Heart right ventricle (tissue), 16 donors: Measurements from ENCODE around the gene COMMD6. TPM values are rescaled to one million over a fixed set of nuclear protein-coding genes. Genes with fewer than 3 reads are reported as not detected.

Experiments
- ATAC-seq, 8 donors: fragments of 200-7000 bp; cut with Tn5 transposase; one replicate each; pipeline ENCODE4 v1.9.1; 2020; ENCODE audit warnings: mild to moderate bottlenecking in 8 of 8, moderate library complexity in 8 of 8, moderate number of reproducible peaks in 1 of 8
- DNase-seq, 2 donors: peaks; one replicate each; pipeline ENCODE4 v3.0.0-alpha.2; 2020
- H3K27ac ChIP-seq, 10 donors: fragments of 200-600 bp; sonication (generic) in 2 of 10; one replicate each; pipeline versions ENCODE4 v1.5.0 to v1.8.0; 2020 to 2022; ENCODE audit warnings: mild to moderate bottlenecking in 3 of 10
- H3K27me3 ChIP-seq, 7 donors: fragments of 200-600 bp; one replicate each; pipeline ENCODE4 v1.8.0; 2021 to 2022; ENCODE audit warnings: mild to moderate bottlenecking in 2 of 7
- H3K36me3 ChIP-seq, 9 donors: fragments of 200-600 bp; sonication (generic) in 1 of 9; one replicate each; pipeline versions ENCODE4 v1.5.0 to v1.8.0; 2020 to 2022; ENCODE audit warnings: mild to moderate bottlenecking in 2 of 9
- H3K4me1 ChIP-seq, 9 donors: fragments of 200-600 bp; sonication (generic) in 1 of 9; one replicate each; pipeline versions ENCODE4 v1.5.0 to v1.8.0; 2020 to 2022; ENCODE audit warnings: mild to moderate bottlenecking in 4 of 9
- H3K4me3 ChIP-seq, 10 donors: fragments of 200-600 bp; sonication (generic) in 2 of 10; one replicate each; pipeline versions ENCODE4 v1.5.0 to v1.8.0; 2020 to 2022; ENCODE audit warnings: mild to moderate bottlenecking in 7 of 10, moderate library complexity in 2 of 10
- H3K9me3 ChIP-seq, 11 donors: fragments of 200-600 bp in 10 of 11; sonication (generic) in 2 of 11; one replicate each; pipeline versions ENCODE4 v1.5.0 to v1.8.0; 2013 to 2022; ENCODE audit warnings: mild to moderate bottlenecking in 2 of 11, control low read depth in 1 of 11, moderate library complexity in 1 of 11
- WGBS, 2 donors: extraction: QIAGEN DNeasy Blood & Tissue Kit; methylation state at CpG; one replicate each; pipeline ENCODE4 v1.1.7; 2013; ENCODE audit warnings: inconsistent platforms in 1 of 2; 5-methylcytosine and 5-hydroxymethylcytosine counted together
- intact Hi-C, 10 donors: fragments of 100-400 bp; cut with DNase I; formaldehyde crosslinking; loops; one replicate each; pipeline versions ENCODE4 v1.11.1 to v1.14.2; 2022
- long read RNA-seq, 3 donors: library from polyadenylated mRNA; unstranded; transcript quantifications; one replicate each; pipeline ENCODE4 v2.0.0, GENCODE V29; 2020 to 2021
- polyA plus RNA-seq, 2 donors: library from polyadenylated mRNA; stranded (reverse); fragments of 200-250 nt; gene quantifications; one replicate each; pipeline ENCODE4 v1.2.3, GENCODE V29; 2013
- total RNA-seq, 10 donors: library from RNA; stranded (reverse); fragmentation: NEBNext Ultra II Directional in 3 of 10; extraction: Animal tissue kit (Norgen Biotek cat#: 25700) in 3 of 10; gene quantifications; one replicate each; pipeline versions ENCODE4 v1.2.1 to v1.2.4, GENCODE V29; 2021 to 2023
- TF ChIP-seq, protein P1 (sequence below), 9 donors: fragments of 200-600 bp; sonication (generic) in 2 of 9; IDR thresholded peaks; one replicate each; pipeline versions ENCODE4 v1.5.0 to v1.8.0; 2021 to 2022; ENCODE audit warnings: antibody characterized with exemption in 9 of 9, mild to moderate bottlenecking in 5 of 9, moderate library complexity in 1 of 9
- donor health status: Arrhythmogenic right ventricular cardiomyopathy.
- donor health status: ischemic (EF 13 %, LVEDD 7.1; RV severe dilation, severe dysfunction).
- donor health status: healthy with polysubstance abuse.
- donor health status: DM: no; HTN: yes; CAD: no.
- donor health status: DM: no; HTN: no; CAD: no.
- donor health status: ischemic (EF 25% LVEDD 6.9; RV normal size, moderate dysfunction).
- donor health status: ischemic (EF 25% LVEDD 5.7; RV mildly dilated, moderate dysfunction).
- donor health status: healthy.
- donor health status: DM: yes; HTN: yes; CAD: no.
- donor health status: Ischemic cardiomyopathy.
- donor health status: ischemic (EF 35%, LVEDD 5.7; RV mildly dilated, moderate dysfunction).
- donor health status: nonischemic (EF 11% LVEDD 7.7; RV severe dilation, severe dysfunction).
- donor health status: DM: yes; HTN: yes; CAD: no.
- donor health status: PGD.
- donor health status: ischemic (EF 29% LVEDD 5.4; RV normal size, mild dysfunction).
- donor health status: nonischemic (EF 23%, LVEDD 6.1; RV moderate dilation, normal function).

Gene COMMD6
- total RNA-seq: 100 to 1,000 TPM in 9 of 10 donors, 10 to 100 TPM in 1; 96.5 to 138 (median 124) TPM
- polyA plus RNA-seq: 10 to 100 TPM; 66.4 to 88.4 TPM
- long read RNA-seq, donor 1, partial matches to known transcripts: 3 of 6 reads
- long read RNA-seq, donor 1, other reads (novel, unspliced or antisense): 1 of 6 reads
- long read RNA-seq, donor 2, transcript COMMD6-210 (2 exons, 595 nt): major isoform, 6 of 11 reads
- long read RNA-seq, donor 2, partial matches to known transcripts: 2 of 11 reads
- long read RNA-seq, donor 2, other reads (novel, unspliced or antisense): 3 of 11 reads
- long read RNA-seq, donor 3, partial matches to known transcripts: 2 of 5 reads
- long read RNA-seq, donor 3, other reads (novel, unspliced or antisense): 3 of 5 reads

DNA sequence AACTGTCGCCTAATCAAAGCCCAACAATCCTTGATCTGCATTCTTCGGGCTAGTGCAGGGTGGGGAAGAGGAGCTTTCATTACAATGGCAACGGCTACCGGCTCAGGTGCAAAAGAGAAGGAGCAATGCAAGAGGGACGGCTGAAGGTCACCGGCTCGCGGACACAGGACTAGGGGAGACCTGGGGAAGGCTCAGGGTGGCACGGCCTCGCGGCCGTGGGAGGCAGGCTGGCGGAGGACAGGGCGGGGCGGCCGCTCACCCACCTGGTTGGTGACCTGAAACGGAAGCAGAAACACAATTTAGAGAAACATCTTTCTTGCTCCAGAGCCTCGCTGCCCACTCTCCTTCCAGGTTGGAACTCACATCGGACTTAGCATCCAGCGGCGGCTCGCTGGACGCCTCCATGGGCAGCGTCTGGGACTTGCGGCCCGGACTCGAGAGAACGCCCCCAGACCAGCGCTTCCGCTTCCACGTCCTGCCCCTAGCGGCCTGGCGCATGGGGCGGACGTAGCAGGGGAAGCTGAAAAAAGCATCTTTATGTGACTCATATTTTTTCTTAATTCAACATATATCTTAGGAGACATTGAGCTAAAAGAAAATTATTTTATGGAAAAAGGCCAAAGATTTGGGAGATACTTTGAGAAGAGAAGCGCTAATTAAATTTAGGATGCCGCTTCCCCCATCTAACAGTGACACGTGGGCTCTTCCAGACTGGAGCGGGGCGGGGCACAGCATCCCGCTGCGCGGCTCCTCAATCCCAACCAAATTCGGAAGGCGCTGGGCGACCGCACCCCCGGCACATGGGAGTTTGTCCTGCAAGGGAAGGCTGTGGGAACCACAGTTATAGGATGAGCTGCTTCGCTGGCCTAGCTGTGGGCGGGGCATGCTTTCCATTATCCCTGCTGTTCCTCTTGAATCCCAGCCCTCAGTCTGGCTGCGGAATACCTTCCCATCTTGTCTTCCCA, at the start of gene COMMD6:
Gene COMMD6 (minus strand): TSS at position 441 of the 965 bp plus-strand sequence. CDS start 36 bp downstream, at position 405.
- intact Hi-C loops: loop anchor here in 3 of 10 donors (1.0 to 10.0 kb wide), 4 partner anchors 12 to 165 kb away; partner anchors contain the start of genes TBC1D4 (in 1 of the 3) and UCHL3 (in 1 of the 3)
- no peaks in the 10 kb centered on the region for H3K27me3 ChIP-seq
- WGBS, 2 donors: 0% methylated on average over 51 of the region's 51 CpGs
- peak within 1 kb of the TSS; percentile 26 to 89 (median 80) for H3K4me3 ChIP-seq
- H3K27ac ChIP-seq: peak within 1 kb of the TSS; percentile 18 to 91 (median 82)
- ATAC-seq (peak; percentile 94 to 98 (median 97)), DNase-seq (peak; percentile 75 to 80)
- TF ChIP-seq, protein P1, sequence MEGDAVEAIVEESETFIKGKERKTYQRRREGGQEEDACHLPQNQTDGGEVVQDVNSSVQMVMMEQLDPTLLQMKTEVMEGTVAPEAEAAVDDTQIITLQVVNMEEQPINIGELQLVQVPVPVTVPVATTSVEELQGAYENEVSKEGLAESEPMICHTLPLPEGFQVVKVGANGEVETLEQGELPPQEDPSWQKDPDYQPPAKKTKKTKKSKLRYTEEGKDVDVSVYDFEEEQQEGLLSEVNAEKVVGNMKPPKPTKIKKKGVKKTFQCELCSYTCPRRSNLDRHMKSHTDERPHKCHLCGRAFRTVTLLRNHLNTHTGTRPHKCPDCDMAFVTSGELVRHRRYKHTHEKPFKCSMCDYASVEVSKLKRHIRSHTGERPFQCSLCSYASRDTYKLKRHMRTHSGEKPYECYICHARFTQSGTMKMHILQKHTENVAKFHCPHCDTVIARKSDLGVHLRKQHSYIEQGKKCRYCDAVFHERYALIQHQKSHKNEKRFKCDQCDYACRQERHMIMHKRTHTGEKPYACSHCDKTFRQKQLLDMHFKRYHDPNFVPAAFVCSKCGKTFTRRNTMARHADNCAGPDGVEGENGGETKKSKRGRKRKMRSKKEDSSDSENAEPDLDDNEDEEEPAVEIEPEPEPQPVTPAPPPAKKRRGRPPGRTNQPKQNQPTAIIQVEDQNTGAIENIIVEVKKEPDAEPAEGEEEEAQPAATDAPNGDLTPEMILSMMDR (IDR thresholded peaks at IDR 0.05): peak; percentile 8 to 70 (median 57)
- H3K36me3 ChIP-seq: peaks cover 0 to 33% (median 0%) of the 10 kb centered on the region in 9 donors
- no peaks in the 10 kb centered on the region for H3K9me3 ChIP-seq
- peaks cover 0 to 30% (median 15%) of the 10 kb centered on the region in 9 donors for H3K4me1 ChIP-seq

DNA sequence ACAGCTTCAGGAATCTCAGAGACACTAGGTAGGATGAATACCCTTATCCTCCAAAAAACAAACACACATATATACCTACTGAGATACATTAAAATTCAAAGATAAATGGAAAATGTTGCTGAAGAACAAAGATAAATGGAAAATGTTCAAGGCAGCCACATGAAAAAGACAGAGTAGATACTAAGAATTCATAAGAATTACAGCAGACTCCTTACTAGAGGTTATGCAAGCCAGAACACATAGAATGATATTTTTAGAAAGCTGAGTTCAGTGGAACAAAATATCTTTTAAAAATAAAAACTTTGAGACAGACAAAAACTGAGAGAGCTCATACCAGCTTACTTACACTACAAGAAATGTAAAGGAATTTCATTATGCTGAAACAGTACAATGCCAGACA, 47.5 kb upstream of the COMMD6 start:
- peaks cover 0 to 20% (median 0%) of the 10 kb centered on the region in 11 donors for H3K9me3 ChIP-seq
- TF ChIP-seq, protein P1 (IDR thresholded peaks at IDR 0.05): no peak
- peaks cover 0 to 43% (median 3%) of the 10 kb centered on the region in 9 donors for H3K36me3 ChIP-seq
- DNase-seq (no peak), ATAC-seq (no peak)
- H3K27me3 ChIP-seq: no peaks in the 10 kb centered on the region
- peaks cover 0 to 8% (median 0%) of the 10 kb centered on the region in 9 donors for H3K4me1 ChIP-seq
- intact Hi-C loops: loop anchor here in 1 of 10 donors (5.0 kb wide), 1 partner anchor 588 kb away; no protein-coding TSS in a partner anchor
- H3K4me3 ChIP-seq: no peak overlapping the region
- no peak overlapping the region for H3K27ac ChIP-seq

DNA sequence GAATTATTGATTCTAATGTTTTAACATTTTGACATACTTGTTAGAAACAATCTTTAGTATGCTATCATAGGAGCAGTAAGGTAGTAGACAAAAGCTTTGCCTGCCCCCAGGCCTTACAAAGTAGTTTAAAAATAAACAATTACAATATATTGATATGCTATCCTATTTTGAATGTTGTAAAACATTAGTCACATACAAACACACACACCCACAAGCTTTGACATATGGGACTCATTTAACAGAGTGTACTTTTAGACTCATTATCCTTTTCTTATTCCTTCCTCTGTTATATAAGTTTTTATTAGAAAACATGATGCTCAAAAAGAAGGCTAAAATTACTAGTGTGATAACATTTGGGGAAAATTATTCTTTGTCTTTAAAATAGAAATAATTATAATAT, 45.5 kb upstream of the COMMD6 start:
- H3K4me3 ChIP-seq: no peak overlapping the region
- TF ChIP-seq, protein P1 (IDR thresholded peaks at IDR 0.05): no peak
- peaks cover 0 to 20% (median 0%) of the 10 kb centered on the region in 11 donors for H3K9me3 ChIP-seq
- H3K36me3 ChIP-seq: peaks cover 0 to 33% (median 0%) of the 10 kb centered on the region in 9 donors
- H3K27ac ChIP-seq: no peak overlapping the region
- DNase-seq: no peak
- peaks cover 0 to 8% (median 0%) of the 10 kb centered on the region in 9 donors for H3K4me1 ChIP-seq
- intact Hi-C loops: no loop called here
- H3K27me3 ChIP-seq: no peaks in the 10 kb centered on the region
- no peak for ATAC-seq
